ENCODE results near the gene NOS2.

DNA sequence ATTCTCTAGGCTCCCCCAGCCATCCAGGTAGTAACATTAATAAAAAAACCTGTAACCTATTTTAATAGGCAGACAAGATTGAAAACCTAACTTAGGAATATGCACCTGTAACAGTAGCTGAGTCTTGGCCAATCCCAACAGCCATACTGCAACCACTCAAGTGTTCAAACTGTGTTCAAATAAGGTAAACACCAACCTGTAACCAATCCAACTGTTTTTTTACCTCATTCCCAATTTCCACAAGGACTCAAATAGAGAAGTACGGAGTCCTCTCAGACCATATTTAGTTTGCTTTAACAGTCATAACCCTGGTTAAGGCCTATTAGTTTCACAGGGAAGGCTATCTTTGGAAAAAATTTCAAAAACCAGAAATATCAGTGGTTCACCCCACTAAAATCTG is 40.4 kb upstream of the NOS2 start:
- TF ChIP-seq POLR2AphosphoS5 (IDR thresholded peaks at IDR 0.05; ENCODE audit: low read depth, low read length) (no peak), POU2F2 (IDR thresholded peaks at IDR 0.05; ENCODE audit: low read depth, low read length) (no peak), POLR2A (IDR thresholded peaks at IDR 0.05; ENCODE audit: low read depth, low read length) (no peak)
